Measurements from ENCODE around the gene SCG5.
A peak's percentile ranks its signal among the peaks of the same experiment; 100 is the strongest.
"Not testable (repeated sequence)": the region's sequence is repeated elsewhere in the genome, so short reads cannot be mapped to it uniquely, and the experiment has no call there.

Gene SCG5

GRCh38 chr15:32641517-32642059 lies at the start of gene SCG5:
TSS of gene SCG5 (plus strand) at chr15:32641710. CDS start at chr15:32643593, 1,883 bp downstream.
- DNase-seq (ENCODE audit: low read depth in 2 of 2), result no peak

GRCh38 chr15:32593151-32593550 lies 48.4 kb upstream of the SCG5 start, which contains the start of gene GOLGA8N:
TSS of gene GOLGA8N (plus strand) at chr15:32593456.
- not testable (repeated sequence) for DNase-seq (ENCODE audit: low read depth in 2 of 2)

- DNase-seq (ENCODE audit: low read depth in 2 of 2), result not testable (repeated sequence)
Observed at GRCh38 chr15:32609518-32609917, 32.0 kb upstream of the SCG5 start.

GRCh38 chr15:32610719-32611118 lies 30.8 kb upstream of the SCG5 start:
- DNase-seq (ENCODE audit: low read depth in 2 of 2), result not testable (repeated sequence)

- not testable (repeated sequence) for DNase-seq (ENCODE audit: low read depth in 2 of 2)
Observed at GRCh38 chr15:32614712-32615050, 26.8 kb upstream of the SCG5 start.

- peak; percentile 62 to 63 for DNase-seq (ENCODE audit: low read depth in 2 of 2)
Observed at GRCh38 chr15:32615051-32615870, 26.2 kb upstream of the SCG5 start, which contains the start of gene ARHGAP11A. TSS of gene ARHGAP11A (plus strand) at chr15:32615504. CDS start at chr15:32616212, 708 bp downstream.

- not testable (repeated sequence) for DNase-seq (ENCODE audit: low read depth in 2 of 2)
Observed at GRCh38 chr15:32615871-32616426, 25.6 kb upstream of the SCG5 start.

GRCh38 chr15:32636410-32636809 lies 5.1 kb upstream of the SCG5 start:
- no peak for DNase-seq (ENCODE audit: low read depth in 2 of 2)

GRCh38 chr15:32636908-32637567 lies 4.5 kb upstream of the SCG5 start:
- DNase-seq (ENCODE audit: low read depth in 2 of 2), result no peak

GRCh38 chr15:32637704-32638103 lies 3.8 kb upstream of the SCG5 start:
- DNase-seq (ENCODE audit: low read depth in 2 of 2), result no peak

GRCh38 chr15:32642667-32643435 lies 1.3 kb downstream of the SCG5 start:
- DNase-seq (ENCODE audit: low read depth in 2 of 2), result no peak

GRCh38 chr15:32643907-32644445 lies 2.5 kb downstream of the SCG5 start:
- DNase-seq (ENCODE audit: low read depth in 2 of 2), result no peak

GRCh38 chr15:32646291-32646690 lies 4.8 kb downstream of the SCG5 start:
- DNase-seq (ENCODE audit: low read depth in 2 of 2), result no peak

- no peak for DNase-seq (ENCODE audit: low read depth in 2 of 2)
Observed at GRCh38 chr15:32649342-32649741, 7.8 kb downstream of the SCG5 start.

GRCh38 chr15:32651229-32651837 lies 9.8 kb downstream of the SCG5 start:
- DNase-seq (ENCODE audit: low read depth in 2 of 2), result peak in 1 of 2 donors; percentile 5

- no peak for DNase-seq (ENCODE audit: low read depth in 2 of 2)
Observed at GRCh38 chr15:32652178-32652577, 10.7 kb downstream of the SCG5 start.

GRCh38 chr15:32656091-32656490 lies 14.6 kb downstream of the SCG5 start:
- DNase-seq (ENCODE audit: low read depth in 2 of 2), result no peak

GRCh38 chr15:32656496-32656895 lies 15.0 kb downstream of the SCG5 start:
- no peak for DNase-seq (ENCODE audit: low read depth in 2 of 2)

- no peak for DNase-seq (ENCODE audit: low read depth in 2 of 2)
Observed at GRCh38 chr15:32657198-32657883, 15.8 kb downstream of the SCG5 start.

GRCh38 chr15:32657941-32658340 lies 16.4 kb downstream of the SCG5 start:
- no peak for DNase-seq (ENCODE audit: low read depth in 2 of 2)
